ENCODE measurements around the gene TICRR. TPM values are rescaled to one million over a fixed set of nuclear protein-coding genes. Genes with fewer than 3 reads are reported as not detected.
"Not testable (repeated sequence)": the region's sequence is repeated elsewhere in the genome, so short reads cannot be mapped to it uniquely, and the experiment has no call there.

TICRR gene
- total RNA-seq, 1 donor from 2014 or later, result 3.2 TPM

GRCh38 chr15:89566181-89566580, 9.1 kb upstream of the TICRR start:
- DNase-seq, result no peak

DNA sequence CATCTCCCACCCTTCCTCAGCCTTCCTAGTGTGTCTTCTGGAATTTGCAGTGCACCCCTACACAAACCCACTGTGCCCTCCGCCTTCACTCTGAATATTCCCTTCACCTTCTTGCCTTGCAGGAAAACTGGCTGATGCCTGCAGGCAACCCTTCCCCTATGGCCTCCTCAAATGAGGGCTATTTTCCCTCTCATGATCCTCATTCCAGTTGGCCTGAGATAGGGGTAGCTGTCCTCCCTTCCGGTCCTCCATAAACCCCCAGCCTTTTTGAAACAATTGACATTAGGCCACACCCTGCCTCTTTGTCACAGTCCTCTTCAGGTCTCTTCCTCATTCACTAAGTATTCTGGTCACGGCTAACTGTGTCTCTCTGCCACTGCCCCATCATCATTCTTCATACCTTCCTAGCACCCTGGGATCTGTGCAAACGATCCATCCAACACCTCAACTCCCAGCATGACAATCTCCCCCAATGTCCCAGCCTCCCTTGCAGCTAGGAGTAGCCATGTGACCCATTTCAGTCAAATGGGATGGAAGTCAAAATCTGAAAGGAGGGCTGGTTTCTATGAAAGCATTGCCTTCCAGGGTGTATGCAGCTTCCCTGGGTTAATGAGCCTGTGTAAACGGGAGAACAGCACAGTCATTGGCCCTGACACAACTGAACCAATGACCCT, 8.5 kb upstream of the TICRR start:
- DNase-seq, result no peak

DNA sequence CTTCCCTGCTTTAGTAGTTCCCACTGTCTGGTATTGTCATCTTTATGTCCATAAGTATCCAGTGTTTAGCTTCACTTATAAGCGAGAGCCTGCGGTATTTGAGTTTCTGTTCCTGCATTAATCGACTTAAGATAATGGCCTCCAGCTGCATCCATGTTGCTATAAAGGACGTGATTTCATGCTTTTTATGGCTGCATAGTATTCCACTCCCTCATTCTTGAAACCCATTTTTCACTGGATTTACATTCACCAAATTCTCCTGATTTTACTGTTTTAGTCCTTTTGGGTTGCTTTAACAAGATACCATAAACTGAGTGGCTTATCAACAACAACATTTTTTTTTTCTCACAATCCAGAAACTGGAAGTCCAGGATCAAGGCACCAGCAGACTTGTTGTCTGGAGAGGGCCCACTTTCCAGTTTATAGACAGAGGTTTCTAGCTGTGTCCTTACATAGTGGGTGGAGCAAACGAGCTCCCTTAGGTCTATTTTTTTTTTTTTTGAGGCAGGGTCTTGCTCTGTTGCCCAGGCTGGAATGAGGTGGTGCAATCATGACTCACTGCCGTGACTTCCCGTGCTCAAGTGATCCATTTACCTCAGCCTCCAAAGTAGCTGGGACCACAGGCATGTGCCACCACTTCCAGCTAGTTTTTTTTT, 6.1 kb upstream of the TICRR start:
- DNase-seq, result no peak

DNA sequence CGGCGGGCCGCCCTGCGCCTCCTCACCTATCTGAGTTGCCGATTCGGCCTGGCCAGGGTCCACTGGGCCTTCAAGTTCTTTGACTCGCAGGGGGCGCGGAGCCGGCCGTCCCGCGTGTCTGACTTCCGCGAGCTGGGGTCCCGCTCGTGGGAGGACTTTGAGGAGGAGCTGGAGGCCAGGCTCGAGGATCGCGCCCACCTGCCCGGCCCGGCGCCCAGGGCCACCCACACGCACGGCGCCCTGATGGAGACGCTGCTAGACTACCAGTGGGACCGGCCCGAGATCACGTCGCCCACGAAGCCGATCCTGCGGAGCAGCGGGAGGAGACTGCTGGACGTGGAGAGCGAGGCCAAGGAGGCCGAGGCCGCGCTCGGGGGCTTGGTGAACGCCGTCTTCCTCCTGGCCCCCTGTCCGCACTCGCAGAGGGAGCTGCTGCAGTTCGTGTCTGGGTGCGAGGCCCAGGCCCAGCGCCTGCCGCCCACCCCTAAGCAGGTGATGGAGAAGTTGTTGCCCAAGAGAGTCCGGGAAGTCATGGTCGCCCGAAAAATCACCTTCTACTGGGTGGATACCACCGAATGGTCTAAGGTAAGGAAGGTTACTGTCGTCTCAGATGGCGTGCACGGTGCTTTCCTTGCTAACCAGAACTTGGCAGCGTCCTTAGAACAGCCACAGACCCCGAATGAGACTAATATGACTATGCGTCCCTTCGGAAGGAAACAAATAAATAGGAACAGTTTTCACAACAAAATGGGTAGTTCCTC, 567 bp downstream of the TICRR start:
- DNase-seq, result no peak

- DNase-seq, result no peak
These were observed 1.1 kb downstream of the TICRR start for GRCh38 chr15:89576417-89576773.

DNA sequence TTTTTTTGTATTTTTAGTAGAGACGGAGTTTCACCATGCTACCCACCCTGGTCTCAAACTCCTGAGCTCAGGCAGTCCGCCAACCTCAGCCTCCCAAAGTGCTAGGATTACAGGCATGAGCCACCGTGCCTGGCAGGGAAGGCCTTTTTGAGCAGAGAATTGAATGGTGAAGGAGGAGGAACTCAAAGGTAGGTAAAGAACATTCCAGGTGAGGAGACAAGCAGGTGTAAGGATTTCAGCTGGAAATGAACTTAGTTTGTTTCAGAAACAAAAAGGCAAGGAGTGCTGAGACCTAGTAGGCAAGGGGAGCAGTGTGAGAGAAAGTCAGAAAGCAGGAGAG, 2.5 kb downstream of the TICRR start:
- no peak for DNase-seq

GRCh38 chr15:89578146-89578545, 2.9 kb downstream of the TICRR start:
- DNase-seq, result no peak

DNA sequence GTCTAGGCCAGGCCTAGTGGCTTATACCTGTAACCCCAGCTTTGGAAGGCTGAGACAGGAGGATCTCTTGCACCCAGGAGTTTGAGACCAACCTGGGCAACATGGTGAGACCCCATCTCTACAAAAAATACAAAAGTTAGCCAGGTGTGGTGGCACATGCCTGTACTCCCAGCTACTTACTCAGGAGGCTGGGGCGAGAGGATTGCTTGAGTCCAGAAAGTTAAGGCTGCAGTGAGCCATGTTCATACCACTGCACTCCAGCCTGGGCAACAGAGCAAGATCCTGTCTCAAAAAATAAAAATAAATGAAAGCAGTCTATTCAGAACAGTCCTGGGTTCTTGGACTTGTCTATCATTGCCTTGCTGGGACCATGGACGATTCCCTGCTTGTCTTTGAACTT, 5.5 kb downstream of the TICRR start:
- not testable (repeated sequence) for DNase-seq

- no peak for DNase-seq
These were observed 11.4 kb downstream of the TICRR start for GRCh38 chr15:89586651-89587050.

GRCh38 chr15:89587955-89588354, 12.7 kb downstream of the TICRR start:
- DNase-seq, result no peak

- no peak for DNase-seq
These were observed 16.6 kb downstream of the TICRR start for GRCh38 chr15:89591834-89592233.

- no peak for DNase-seq
These were observed 17.7 kb downstream of the TICRR start for GRCh38 chr15:89593018-89593417.

DNA sequence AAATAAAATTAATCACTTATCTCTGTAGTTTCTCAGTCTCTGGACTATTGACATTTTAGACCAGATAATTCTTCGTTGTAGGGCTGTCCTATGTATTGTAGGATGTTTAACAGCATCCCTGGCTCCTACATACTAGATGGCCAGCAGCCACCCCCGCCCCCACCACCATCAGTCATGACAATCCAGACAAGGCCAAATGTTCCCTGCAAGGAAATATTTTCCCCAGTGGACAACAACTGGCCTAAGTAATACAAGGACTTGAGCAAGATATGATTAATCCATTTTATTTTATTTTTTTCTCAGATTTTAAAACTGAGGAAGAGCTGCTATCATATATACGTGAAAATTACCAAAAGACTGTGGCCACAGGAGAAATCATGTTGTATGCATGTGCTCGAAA, 23.8 kb downstream of the TICRR start:
- DNase-seq, result no peak

DNA sequence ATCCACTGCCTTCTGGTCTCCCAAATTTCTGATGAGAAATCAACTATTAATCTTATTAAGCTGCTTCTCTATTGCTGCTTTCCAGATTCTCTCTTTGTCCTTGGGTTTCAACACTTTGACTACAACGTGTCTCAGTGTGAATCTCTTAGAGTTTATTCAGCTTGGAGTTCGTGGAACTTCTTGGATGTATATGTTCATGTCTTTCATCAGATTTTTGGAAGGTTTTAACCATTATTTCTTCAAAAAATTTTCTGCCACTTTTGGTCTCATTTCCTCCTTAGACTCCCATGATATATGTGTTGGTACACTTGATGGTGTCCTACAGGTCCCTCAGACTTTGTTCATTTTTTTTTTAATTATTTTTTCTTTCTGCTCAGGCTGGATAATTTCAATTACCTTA, 36.0 kb downstream of the TICRR start:
- no peak for DNase-seq

GRCh38 chr15:89613031-89613430, 37.8 kb downstream of the TICRR start:
- no peak for DNase-seq

DNA sequence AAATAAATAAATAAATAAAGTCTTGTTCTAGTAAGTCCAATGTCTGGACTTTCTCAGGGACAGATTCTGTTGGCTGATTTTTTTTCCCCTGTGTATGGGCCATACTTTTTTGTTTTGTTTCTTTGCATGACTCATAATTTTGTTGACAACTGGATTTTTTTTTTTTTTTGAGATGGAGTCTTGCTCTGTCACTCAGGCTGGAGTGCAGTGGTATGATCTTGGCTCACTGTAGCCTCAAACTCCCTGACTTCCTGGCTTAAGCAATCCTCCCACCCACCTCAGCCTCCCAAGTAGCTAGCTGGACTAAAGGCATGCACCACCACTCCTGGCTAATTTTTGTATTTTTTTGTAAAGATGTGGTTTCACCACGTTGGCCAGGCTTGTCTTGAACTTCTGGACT, 38.9 kb downstream of the TICRR start:
- DNase-seq, result no peak

DNA sequence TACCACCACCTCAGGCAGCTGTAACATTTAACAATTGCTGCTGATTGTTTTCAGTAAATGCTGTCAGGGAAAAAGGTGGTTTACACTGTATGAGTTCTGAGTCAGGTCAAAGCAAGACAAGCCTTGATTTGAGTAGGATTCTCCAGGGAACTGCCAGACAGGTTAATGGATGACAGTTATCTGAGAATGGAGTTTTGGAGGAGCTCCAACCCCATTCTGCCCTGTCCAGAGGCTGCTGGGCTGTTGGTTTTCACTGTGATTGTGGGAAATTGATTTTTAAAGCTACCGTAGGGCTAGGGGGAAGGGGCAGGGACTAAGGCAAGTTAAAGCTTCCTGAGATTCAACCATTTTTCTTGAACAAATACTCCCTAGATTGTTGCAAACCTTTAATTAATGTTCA, 39.9 kb downstream of the TICRR start:
- no peak for DNase-seq

GRCh38 chr15:89616228-89616627, 41.0 kb downstream of the TICRR start:
- DNase-seq, result no peak

GRCh38 chr15:89621547-89621946, 46.3 kb downstream of the TICRR start:
- DNase-seq, result no peak

DNA sequence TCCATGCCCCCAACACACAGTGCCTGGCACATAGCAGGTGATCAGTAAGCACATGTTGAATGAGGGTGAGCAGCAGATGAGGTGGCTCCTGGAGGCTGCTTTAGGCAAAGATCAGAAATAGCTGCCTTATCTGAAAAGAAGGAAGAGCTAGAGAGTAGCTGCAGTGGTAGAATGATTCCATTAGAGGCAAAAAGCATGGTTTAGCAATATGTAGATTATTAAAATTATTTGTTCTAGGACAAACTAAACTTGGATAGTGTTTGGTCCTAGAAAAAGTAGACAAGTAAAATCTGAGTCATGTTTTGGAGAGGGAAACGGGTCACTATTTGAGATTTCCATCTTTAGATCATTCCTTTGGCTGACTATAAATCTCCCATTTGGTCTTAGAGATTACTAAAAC, 47.9 kb downstream of the TICRR start:
- no peak for DNase-seq

GRCh38 chr15:89625716-89626115, 50.4 kb downstream of the TICRR start:
- no peak for DNase-seq

- DNase-seq, result no peak
These were observed 52.1 kb downstream of the TICRR start for GRCh38 chr15:89627256-89627970.

GRCh38 chr15:89628301-89628700, 53.0 kb downstream of the TICRR start:
- DNase-seq, result no peak

Measured in tongue (tissue), 2 donors.